Activated T-cell treated with anti-CD3 and anti-CD28 coated beads, Interleukin-2, amount 50 U/mL, for 72 hours (primary cell): Measurements from ENCODE around the gene SAPCD1. TPM values are rescaled to one million over a fixed set of nuclear protein-coding genes. Genes with fewer than 3 reads are reported as not detected.
"Not testable (repeated sequence)": the region's sequence is repeated elsewhere in the genome, so short reads cannot be mapped to it uniquely, and the experiment has no call there.

Experiments
- ATAC-seq, 2 donors: fragments of 150-1000 bp; cut with Tn5 transposase; replicated peaks in 1 of 2; 2 replicates each; pipeline ENCODE4 v1.10.0; 2021; ENCODE audit warnings: moderate library complexity in 2 of 2, mild to moderate bottlenecking in 1 of 2
- DNase-seq, 2 donors: peaks; one replicate each; pipeline ENCODE4 v3.0.0; 2021 to 2022; ENCODE audit warnings: mixed read lengths in 1 of 2
- H3K27ac Mint-ChIP-seq: one replicate; pipeline ENCODE4 v1.8.0; 2022; ENCODE audit warnings: mild to moderate bottlenecking, moderate library complexity, mixed read lengths
- H3K27me3 Mint-ChIP-seq: one replicate; pipeline ENCODE4 v1.8.0; 2022; ENCODE audit warnings: low read depth, mixed read lengths
- H3K36me3 Mint-ChIP-seq, 2 donors: one replicate each; pipeline ENCODE4 v1.8.0; 2022; ENCODE audit warnings: mixed read lengths in 2 of 2, mild to moderate bottlenecking in 1 of 2; ENCODE audit not compliant: insufficient read depth in 2 of 2
- H3K4me1 Mint-ChIP-seq: one replicate; pipeline ENCODE4 v1.8.0; 2022; ENCODE audit warnings: low read depth, mixed read lengths
- H3K4me3 Mint-ChIP-seq, 2 donors: one replicate each; pipeline ENCODE4 v1.8.0; 2022; ENCODE audit warnings: mild to moderate bottlenecking in 2 of 2, mixed read lengths in 2 of 2, moderate library complexity in 2 of 2
- H3K9me3 Mint-ChIP-seq, 2 donors: one replicate each; pipeline ENCODE4 v1.8.0; 2022; ENCODE audit warnings: mixed read lengths in 2 of 2
- total RNA-seq, 2 donors: library from RNA; stranded (reverse); gene quantifications; one replicate each; pipeline ENCODE4 v1.2.3, GENCODE V29; 2022

SAPCD1 gene
- total RNA-seq, 2 donors from 2014 or later = 15.7 to 18.0 TPM

- Mint-ChIP-seq H3K9me3 (no peaks in the 10 kb centered on the region), H3K27ac (peak overlapping the region; percentile 96), H3K4me3 (peak overlapping the region; percentile 93 to 98), H3K4me1 (peaks cover 58% of the 10 kb centered on the region), H3K27me3 (no peaks in the 10 kb centered on the region), H3K36me3 (peaks cover 9 to 15% of the 10 kb centered on the region in 2 donors)
- DNase-seq (no peak), ATAC-seq (no peak)
These were observed 32.6 kb downstream of the SAPCD1 start for GRCh38 chr6:31794866-31795615.

GRCh38 chr6:31795616-31796298 is 33.3 kb downstream of the SAPCD1 start, which contains the start of gene VARS1:
Gene VARS1, minus strand, starts transcription at chr6:31795752. Its CDS starts 535 bp downstream, at chr6:31795217.
- Mint-ChIP-seq H3K36me3 (peaks cover 6 to 10% of the 10 kb centered on the region in 2 donors), H3K9me3 (no peaks in the 10 kb centered on the region), H3K27me3 (no peaks in the 10 kb centered on the region), H3K4me1 (peaks cover 54% of the 10 kb centered on the region), H3K27ac (peak within 1 kb of the TSS; percentile 96), H3K4me3 (peak within 1 kb of the TSS; percentile 93 to 98)
- DNase-seq (peak; percentile 93 to 94), ATAC-seq (peak; percentile 94 to 95)

- Mint-ChIP-seq H3K4me1 (peaks cover 44% of the 10 kb centered on the region), H3K27me3 (no peaks in the 10 kb centered on the region), H3K27ac (no peak overlapping the region), H3K36me3 (peaks cover 6 to 11% of the 10 kb centered on the region in 2 donors), H3K4me3 (no peak overlapping the region), H3K9me3 (no peaks in the 10 kb centered on the region)
- ATAC-seq = no peak
- no peak for DNase-seq
These were observed 34.5 kb downstream of the SAPCD1 start for GRCh38 chr6:31796993-31797385.

GRCh38 chr6:31797588-31797987 is 35.1 kb downstream of the SAPCD1 start:
- peak overlapping the region; percentile 17 to 29 for H3K4me3 Mint-ChIP-seq
- DNase-seq = peak in 1 of 2 donors; percentile 33

GRCh38 chr6:31799781-31800180 is 37.3 kb downstream of the SAPCD1 start:
- ATAC-seq (no peak), DNase-seq (no peak)
- no peaks in the 10 kb centered on the region for H3K9me3 Mint-ChIP-seq
- H3K4me1 Mint-ChIP-seq = peaks cover 32% of the 10 kb centered on the region
- peaks cover 5 to 17% of the 10 kb centered on the region in 2 donors for H3K36me3 Mint-ChIP-seq
- H3K4me3 Mint-ChIP-seq = no peak overlapping the region
- H3K27ac Mint-ChIP-seq = no peak overlapping the region
- H3K27me3 Mint-ChIP-seq = no peaks in the 10 kb centered on the region

More at GRCh38 chr6:31797588-31797987, 35.1 kb downstream of the SAPCD1 start:
- no peaks in the 10 kb centered on the region for H3K27me3 Mint-ChIP-seq
- H3K9me3 Mint-ChIP-seq = no peaks in the 10 kb centered on the region
- peaks cover 4 to 15% of the 10 kb centered on the region in 2 donors for H3K36me3 Mint-ChIP-seq
- no peak for ATAC-seq
- H3K27ac Mint-ChIP-seq = no peak overlapping the region
- H3K4me1 Mint-ChIP-seq = peaks cover 38% of the 10 kb centered on the region

GRCh38 chr6:31801031-31801927 is 38.8 kb downstream of the SAPCD1 start:
- ATAC-seq, H3K4me3 Mint-ChIP-seq, H3K27ac Mint-ChIP-seq, H3K9me3 Mint-ChIP-seq, DNase-seq, H3K27me3 Mint-ChIP-seq: not testable (repeated sequence)
- peaks cover 4 to 15% of the 10 kb centered on the region in 2 donors for H3K36me3 Mint-ChIP-seq
- peaks cover 46% of the 10 kb centered on the region for H3K4me1 Mint-ChIP-seq

- no peaks in the 10 kb centered on the region for H3K27me3 Mint-ChIP-seq
- H3K36me3 Mint-ChIP-seq = peaks cover 4 to 17% of the 10 kb centered on the region in 2 donors
- H3K4me1 Mint-ChIP-seq = peaks cover 37% of the 10 kb centered on the region
- H3K27ac Mint-ChIP-seq = peak overlapping the region; percentile 99
- DNase-seq = no peak
- peak overlapping the region; percentile 99 to 100 for H3K4me3 Mint-ChIP-seq
- H3K9me3 Mint-ChIP-seq = no peaks in the 10 kb centered on the region
- peak; percentile 13 for ATAC-seq
These were observed 43.5 kb downstream of the SAPCD1 start for GRCh38 chr6:31805939-31806469.

- Mint-ChIP-seq H3K4me3 (peak within 1 kb of the TSS; percentile 99 to 100), H3K9me3 (no peaks in the 10 kb centered on the region), H3K36me3 (peaks cover 4 to 14% of the 10 kb centered on the region in 2 donors), H3K27ac (peak within 1 kb of the TSS; percentile 99), H3K4me1 (peaks cover 37% of the 10 kb centered on the region), H3K27me3 (no peaks in the 10 kb centered on the region)
- ATAC-seq (peak; percentile 97 to 98), DNase-seq (peak; percentile 98 to 99)
These were observed 44.2 kb downstream of the SAPCD1 start, which contains the start of gene LSM2 for GRCh38 chr6:31806470-31807272. Gene LSM2, minus strand, starts transcription at chr6:31806966. Its CDS starts 209 bp downstream, at chr6:31806757.

GRCh38 chr6:31808599-31808998 is 46.1 kb downstream of the SAPCD1 start:
- H3K4me3 Mint-ChIP-seq, H3K27ac Mint-ChIP-seq, H3K9me3 Mint-ChIP-seq, H3K36me3 Mint-ChIP-seq, DNase-seq, H3K27me3 Mint-ChIP-seq, ATAC-seq: not testable (repeated sequence)
- H3K4me1 Mint-ChIP-seq = peaks cover 46% of the 10 kb centered on the region

- H3K27ac Mint-ChIP-seq = peak overlapping the region; percentile 100
- ATAC-seq (no peak), DNase-seq (no peak)
- H3K9me3 Mint-ChIP-seq = no peaks in the 10 kb centered on the region
- H3K27me3 Mint-ChIP-seq = no peaks in the 10 kb centered on the region
- H3K4me3 Mint-ChIP-seq = peak overlapping the region in 1 of 2 donors; percentile 99
- H3K4me1 Mint-ChIP-seq = peaks cover 27% of the 10 kb centered on the region
- peaks cover 0 to 1% of the 10 kb centered on the region in 2 donors for H3K36me3 Mint-ChIP-seq
These were observed 49.2 kb downstream of the SAPCD1 start for GRCh38 chr6:31811645-31812044.

- Mint-ChIP-seq H3K4me1 (peaks cover 32% of the 10 kb centered on the region), H3K27ac (peak overlapping the region; percentile 100), H3K36me3 (peaks cover 0 to 1% of the 10 kb centered on the region in 2 donors), H3K27me3 (no peaks in the 10 kb centered on the region), H3K4me3 (peak overlapping the region; percentile 97 to 99), H3K9me3 (no peaks in the 10 kb centered on the region)
- ATAC-seq = no peak
- no peak for DNase-seq
These were observed 51.0 kb downstream of the SAPCD1 start for GRCh38 chr6:31813465-31813849.
